Endometrial microvascular endothelial cells (primary cell): ENCODE results near the gene FOXRED2. TPM values are rescaled to one million over a fixed set of nuclear protein-coding genes. Genes with fewer than 3 reads are reported as not detected.

ENCODE experiments used
- in situ Hi-C: cut with HindIII; loops from 2 replicates; pipeline ENCODE4 v1.10.0; 2017; ENCODE audit warnings: low sequenced_read_pairs, low pct_unique_long_range_greater_than_20kb; ENCODE audit errors: inconsistent ontology term
- total RNA-seq: library from RNA; depleted of rRNA; stranded (reverse); fragments of >200 nt; gene quantifications from one replicate; pipeline ENCODE4 v1.2.3, GENCODE V29; 2015; ENCODE audit errors: inconsistent ontology term

FOXRED2 gene
- total RNA-seq, 1 donor from 2014 or later = 3.9 TPM

DNA sequence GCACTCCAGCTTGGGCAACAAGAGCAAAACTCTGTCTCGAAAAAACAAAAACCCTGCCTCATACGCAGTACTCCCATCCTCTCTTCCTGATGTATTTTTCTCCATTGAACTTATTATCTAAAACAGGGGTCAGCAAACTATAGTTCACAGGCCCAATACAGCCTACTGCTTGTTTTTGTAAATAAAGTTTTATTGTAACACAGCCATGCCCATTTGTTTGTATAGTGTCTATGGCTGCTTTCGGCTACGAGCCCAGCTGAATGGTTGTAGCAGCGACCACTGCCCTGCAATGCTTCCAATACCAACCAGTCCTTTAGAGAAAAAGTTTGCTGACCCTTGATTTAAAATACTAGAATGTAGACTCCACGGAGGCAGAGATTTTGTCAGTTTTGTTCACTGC is 31.5 kb downstream of the FOXRED2 start:
- in situ Hi-C loops = no loop called here

DNA sequence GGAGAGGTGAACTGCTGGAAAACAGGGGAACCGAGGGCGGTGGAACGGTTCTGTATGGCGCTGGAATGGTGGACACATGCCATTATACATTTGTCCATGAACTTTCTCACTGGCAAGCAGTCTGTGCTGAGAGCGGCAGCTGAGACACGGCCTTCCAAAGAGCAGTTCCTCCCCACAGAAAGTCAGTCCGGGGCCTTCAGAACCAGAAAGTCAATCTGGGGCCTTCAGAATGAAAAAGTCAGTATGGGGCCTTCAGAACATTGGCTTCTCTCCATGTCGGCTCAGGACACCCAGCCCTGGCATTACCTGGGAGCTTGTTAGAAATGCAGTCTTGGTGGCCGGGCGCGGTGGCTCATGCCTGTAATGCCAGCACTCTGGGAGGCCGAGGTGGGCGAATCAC is 34.2 kb downstream of the FOXRED2 start:
- in situ Hi-C loops = no loop called here

DNA sequence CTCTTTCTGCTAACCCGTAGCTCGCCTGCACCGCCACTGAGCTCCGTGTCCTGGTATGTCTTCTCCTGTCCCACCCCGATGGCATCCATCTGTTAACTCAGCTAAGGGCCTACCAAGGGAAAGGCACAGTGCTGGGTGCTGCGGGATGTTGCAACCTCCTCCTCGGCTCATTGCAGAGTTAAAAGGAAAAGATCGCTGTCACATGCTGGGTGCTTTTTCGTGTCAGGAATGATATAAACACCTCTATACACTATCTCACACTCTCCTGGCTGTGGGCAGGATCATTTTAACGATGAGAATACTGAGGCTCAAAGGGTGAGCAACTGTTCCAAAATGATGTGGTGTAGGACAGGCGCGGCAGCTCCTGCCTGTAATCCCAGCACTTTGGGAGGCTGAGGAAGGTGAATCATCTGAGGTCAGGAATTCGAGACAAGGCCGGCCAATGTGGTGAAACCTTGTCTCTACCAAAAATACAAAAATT is 35.5 kb downstream of the FOXRED2 start:
- in situ Hi-C loops = no loop called here

DNA sequence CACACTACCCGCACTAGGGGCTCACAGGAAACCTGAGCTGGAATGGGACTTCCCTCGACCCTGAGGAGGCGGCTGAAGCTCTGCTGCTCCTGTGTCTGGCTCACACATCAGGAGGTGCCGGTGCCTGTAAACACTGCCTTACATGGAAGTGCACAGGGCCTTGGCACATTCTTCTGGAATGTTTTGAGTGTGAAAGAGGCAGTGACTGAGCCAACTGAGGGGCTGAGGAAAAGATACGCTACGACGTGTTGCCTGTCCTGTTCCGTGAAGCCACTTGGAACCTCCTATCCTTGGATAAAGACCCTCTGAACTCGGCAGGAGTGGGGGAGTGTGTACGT is 35.9 kb downstream of the FOXRED2 start:
- in situ Hi-C loops = no loop called here

DNA sequence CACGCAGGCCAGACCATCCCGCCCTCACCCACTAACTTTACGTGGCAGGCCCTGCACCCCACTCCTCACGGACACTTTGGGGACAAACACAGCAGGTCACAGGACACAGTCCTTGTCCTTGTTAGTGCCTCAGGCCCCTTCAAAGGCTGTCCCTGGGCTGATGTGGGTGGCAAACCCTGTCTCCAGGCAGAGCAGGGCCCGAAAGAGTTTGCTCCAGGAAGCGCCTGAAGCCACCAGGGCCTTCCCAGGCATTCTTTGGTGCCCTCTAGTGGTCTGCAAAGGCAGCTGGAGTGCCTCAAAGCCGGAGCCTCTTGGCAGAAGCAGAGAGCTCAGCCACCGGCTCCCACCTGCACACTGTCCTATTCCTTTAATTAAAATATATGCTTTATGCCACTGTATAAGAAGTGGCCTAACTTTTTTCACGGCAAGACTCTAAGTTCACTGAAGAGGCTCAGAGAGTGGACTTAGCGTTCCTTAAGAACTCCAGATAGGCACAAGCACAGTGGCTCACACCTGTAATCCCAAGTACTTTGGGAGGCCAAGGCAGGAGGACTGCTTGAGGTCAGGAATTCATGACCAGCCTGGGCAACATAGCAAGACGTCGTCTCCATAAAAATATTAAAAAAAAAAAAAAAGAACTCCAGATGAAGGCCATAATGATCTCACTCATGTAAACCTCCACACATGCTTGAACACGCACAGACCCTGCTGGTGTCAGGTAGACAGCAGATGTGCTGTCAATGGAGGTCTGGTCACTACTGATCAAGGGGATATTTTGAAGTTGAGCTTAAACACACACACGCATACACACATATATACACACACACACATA is 36.5 kb downstream of the FOXRED2 start:
- in situ Hi-C loops = no loop called here

DNA sequence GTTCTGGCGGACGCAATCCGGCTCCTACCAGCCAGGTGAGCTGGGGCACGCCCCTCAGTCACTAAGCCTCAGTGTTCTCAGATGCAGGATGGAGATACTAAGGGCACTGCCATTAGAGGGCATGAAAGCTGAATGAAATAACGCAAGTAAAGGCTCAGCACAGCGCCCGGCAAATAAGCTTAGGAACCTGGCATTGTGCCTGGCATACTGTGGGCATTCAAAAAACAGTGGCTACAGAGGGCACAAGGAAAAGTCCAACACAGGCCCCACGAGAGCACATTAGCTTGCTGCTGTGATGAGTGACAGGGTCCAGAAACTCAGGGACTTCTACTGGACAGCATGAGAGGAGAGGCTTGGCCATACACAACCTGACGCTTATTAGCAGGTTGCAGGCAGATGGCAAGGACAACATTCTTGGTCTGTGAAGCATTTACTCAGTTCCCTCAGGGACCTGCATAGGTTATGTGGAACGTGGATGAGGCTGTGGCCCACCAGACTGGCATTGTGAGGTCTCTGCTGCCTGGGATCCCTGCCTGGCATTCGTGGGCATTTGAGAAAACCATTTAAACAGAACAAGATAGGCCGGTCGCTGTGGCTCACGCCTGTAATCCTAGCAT is 37.6 kb downstream of the FOXRED2 start:
- in situ Hi-C loops = no loop called here

DNA sequence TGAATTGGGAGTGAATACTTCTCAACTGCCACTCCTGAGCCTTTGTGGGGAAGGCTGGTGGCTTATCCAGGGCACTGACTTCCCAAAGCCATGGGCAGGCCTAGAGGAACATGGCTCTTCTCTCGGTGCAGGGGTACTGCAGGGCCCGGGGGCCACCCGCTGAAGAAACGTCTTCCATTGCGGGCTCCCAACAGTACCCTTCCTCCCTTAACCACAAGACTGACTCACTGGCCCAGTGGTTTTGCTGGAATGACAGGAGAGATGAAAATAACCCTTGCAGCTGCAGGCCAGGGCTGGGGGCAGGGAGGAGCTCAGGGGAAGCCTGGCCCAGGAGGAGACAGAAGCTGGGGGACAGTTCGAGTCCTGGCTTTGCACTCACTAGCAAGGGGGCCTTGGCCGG is 38.9 kb downstream of the FOXRED2 start:
- in situ Hi-C loops = no loop called here

DNA sequence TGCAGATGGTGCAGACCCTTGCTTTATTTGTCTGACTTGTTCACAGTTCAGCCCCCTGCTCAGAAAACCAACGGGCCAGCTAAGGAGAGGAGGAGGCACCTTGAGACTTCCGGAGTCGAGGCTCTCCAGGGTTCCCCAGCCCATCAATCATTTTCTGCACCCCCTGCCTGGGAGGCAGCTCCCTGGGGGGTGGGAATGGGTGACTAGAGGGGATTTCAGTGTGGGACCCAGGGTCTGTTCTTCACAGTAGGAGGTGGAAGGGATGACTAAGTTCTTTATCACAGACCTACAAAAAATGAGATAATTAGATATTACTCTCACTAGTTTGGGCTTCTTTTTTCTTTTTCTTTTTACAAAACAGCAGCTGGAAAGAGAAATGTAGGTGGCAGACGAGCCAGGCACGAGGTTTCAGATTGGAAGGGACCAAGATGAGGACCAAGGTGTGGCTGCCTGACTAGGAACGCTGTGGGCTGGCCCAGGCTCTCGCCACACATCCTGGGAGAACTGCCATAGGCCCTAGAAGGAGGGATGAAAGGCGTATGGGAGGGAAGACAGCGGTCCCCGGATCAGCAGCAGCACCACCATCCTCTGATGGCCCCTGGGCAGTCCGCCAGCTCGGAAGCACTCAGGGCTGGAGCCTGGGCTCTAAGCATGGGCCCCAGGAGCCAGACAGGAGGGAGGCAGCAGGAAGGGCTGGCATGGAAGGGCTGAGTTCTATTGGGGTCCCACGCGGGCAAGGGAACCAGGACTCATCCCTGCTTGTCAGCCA is 39.6 kb downstream of the FOXRED2 start:
- in situ Hi-C loops = no loop called here

DNA sequence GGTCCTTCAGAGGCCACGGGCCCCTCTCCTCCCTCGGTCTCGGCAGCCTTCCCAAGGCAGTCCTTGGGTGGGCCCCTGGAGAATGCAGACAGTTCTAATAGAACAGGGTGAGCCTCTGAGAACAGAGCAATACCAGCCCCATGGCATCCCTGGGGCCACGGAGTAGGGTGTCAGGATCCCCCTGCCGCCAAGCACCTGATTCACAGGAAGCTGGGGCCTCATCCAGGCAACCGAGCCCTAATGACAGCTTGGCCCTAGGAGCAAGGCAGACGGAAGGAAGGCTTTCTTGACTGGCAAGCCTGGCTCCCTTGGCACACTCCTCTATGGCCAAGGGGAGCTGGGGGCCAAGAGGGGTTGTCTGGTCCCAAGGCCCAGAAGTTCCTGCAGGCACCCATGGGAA is 40.6 kb downstream of the FOXRED2 start:
- in situ Hi-C loops = no loop called here

DNA sequence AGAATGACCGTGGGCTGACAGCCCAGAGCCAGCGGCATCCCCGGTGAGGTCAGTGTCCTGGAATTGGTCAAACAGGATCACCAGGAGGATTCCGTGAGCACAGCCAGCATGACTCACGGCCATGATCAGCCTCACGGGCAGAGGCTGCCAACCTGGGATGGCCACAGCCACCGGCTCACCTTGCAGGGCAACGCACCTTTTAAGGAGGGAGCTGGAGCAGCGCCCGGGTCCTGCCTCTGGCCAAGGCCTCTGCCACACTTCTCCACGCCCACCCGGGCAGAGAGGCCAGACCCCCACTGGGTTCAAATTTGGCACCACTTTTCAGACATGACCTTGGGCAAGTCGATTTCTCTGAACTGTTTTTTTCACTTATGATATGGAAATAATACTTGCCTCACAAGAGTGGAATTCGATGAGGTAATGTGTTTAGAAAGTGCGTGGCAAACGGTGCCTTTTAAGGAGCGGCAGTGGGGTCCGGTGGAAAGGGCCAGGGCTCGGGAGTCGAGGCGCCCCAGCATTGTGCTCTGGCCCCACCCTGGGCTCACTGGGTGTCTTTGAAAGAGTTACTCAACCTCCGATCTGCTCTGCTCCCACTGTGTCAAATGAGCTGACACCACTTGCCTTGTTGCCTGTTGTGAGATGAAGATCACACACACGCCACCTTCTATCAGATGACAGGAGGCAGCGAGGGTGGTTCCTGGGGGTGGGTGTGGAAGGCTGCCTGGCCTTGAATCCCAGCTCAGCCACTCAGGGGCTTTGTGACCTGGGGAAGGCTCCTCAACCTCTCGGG is 41.4 kb downstream of the FOXRED2 start:
- in situ Hi-C loops = no loop called here

DNA sequence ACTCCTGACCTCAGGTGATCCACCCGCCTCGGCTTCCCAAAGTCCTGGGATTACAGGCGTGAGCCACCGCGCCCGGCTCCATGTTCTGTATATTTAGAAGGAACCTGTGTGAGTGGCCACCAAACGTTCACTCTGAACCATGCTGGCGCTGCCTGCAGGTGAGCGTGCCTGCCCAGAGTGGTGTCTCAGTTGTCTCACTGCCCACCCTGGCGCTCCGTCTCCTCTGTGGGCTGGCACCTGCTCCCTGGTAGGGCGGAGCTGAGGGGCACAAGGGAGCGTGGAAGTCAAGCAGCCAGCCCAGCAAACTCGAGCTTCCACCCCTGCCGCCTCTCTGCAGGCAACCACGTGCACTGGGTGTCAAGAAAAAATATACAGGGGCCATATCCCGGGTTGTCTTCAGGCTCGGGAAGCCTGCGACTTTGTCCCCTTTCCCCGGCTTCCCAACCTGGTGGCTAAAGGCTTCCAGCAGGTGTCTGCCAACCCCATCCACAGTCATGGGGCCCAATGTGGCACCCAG is 42.1 kb downstream of the FOXRED2 start:
- in situ Hi-C loops = no loop called here

DNA sequence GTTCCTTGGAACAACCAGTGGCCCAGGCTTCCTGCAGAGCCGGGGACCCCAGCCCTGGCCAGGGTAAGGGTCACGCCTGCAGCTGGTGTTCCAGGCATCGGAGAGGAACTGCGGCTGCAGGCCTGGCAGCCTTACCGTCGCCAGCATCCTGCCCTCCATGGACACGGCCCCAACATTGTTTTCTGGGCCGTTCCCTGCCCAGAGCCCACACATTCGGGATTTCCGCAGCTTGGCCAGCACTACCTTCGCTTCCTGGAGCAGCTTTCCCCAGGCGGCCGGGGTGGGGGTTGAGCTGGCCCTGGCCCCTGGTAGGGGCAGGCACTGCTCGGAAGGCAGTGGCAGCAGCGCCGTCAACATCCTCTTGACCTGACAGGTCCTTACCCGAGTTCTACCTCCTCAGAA is 43.1 kb downstream of the FOXRED2 start:
- in situ Hi-C loops = no loop called here

DNA sequence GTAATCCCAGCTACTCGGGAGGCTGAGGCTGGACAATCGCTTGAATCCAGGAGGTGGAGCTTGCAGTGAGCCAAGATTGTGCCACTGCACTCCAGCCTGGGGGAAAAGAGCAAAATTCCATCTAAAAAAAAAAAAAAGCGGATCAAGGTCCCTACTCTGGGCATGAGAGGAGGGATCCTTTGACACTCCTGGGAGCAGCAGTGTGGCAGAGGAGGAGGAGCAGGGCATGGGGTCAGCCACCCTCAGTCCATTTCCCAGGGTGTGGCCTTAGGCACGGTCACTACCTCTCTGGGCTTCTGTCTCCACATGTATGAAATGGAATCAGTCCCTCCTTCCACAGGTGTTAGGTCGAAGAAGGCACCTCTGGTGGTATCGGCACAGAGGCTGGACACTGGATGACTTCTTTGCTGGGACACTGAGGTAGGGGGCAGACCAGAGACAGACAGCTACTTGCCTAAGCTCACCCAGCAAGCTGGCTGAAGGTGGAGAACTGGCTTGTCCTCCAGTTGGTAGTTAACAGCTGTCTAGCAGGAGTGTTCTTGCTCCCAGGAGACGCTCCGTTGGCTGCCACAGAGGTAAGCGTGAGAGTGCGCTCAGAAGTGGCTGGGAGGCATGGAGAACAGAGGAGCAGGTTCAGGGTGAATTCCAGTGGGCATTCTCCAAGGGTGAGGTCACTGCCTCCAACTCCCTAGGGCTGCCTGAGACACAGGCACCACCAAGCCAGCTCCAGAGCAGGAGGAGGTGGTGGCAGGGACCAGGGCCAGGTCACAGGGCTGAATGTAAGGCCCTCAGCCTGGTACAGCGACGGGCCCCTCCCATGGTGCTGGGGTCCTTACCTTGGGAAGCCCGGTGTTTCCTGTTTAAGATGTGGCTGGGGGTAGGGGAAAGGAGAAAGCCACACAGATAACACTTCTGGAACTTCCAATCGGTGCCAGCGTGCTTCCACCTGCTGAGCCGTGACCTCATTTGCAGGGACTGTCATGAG is 44.9 kb downstream of the FOXRED2 start:
- in situ Hi-C loops = no loop called here

DNA sequence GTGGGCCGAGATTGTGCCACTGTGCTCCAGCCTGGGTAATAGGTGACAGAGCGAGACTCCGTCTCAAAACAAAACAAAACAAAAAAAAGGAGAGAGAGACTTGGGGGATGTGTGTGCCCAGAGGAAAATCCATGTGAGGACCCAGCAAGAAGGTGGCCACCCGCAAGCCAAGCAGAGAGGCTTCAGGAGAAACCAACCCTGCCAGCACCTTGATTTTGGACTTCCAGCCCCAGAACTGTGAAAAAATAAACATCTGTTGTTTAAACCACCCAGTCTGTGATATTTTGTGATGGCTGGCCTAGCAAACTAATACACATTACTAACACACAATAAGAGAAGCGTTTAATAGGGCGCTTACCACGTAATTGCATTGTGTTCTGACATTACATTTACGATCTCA is 46.6 kb downstream of the FOXRED2 start:
- in situ Hi-C loops = no loop called here

DNA sequence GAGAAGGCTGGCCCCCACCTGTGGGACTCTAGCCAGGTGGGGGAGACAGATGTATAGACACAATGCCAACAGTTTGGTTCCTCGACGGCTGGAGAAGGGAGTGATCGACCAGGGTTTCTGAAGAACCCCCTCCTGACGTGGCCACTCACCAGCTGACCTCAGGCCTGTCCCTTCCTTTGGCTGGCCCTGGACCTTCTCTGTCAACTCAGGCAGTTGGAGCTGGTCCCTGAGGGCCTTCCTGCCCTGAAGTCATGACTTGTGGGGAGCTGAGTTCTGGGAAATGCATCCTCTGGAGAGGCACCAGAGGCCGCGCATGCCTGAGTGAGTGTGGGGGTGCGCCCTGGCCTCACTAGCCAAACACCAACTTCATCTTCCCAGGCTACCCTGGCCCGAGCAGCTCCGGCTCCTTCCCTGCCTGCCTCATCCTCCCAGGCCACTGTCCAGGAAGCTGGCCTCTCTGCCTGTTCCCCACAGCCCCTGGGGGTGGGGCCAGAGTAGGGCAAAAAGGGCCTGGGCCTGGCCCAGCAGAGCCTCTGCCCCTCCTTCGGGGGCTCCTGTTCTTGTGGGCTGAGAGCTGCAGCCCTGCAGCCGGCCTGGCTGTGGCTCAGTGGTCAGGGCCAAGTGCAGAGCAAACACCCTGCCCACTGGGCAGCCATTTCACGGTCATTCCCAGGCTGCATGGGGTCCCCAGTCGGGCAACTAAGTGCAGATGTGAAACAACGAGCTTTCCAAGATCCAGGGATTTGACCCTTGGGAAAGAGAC is 49.0 kb downstream of the FOXRED2 start:
- in situ Hi-C loops = no loop called here

DNA sequence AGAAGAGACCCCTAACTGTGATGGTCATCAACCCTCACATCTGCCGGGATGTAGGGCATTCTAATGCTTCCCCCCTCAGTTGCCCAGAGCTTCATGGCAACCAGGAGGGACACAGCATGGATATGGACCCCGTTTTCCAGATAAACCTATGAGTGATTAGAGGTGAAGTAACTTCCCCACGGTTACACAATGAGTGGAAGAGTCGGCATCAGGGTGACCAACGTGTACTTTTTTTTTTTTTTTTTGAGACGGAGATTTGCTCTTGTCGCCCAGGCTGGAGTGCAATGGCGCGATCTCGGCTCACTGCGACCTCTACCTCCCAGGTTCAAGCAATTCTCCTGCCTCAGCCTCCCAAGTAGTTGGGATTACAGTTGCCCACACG is 50.4 kb downstream of the FOXRED2 start:
- in situ Hi-C loops = no loop called here
